IMR-90 (cell line): ENCODE results near the gene MBD3L5. TPM values are rescaled to one million over a fixed set of nuclear protein-coding genes. Genes with fewer than 3 reads are reported as not detected.
A peak's percentile ranks its signal among the peaks of the same experiment; 100 is the strongest.

Experiments
- ATAC-seq: fragments of 200-7000 bp; cut with Tn5 transposase; 2 replicates; pipeline ENCODE4 v1.9.1; 2020; ENCODE audit warnings: low read depth, mild to moderate bottlenecking, moderate library complexity
- BruUV-seq: library from RNA; stranded (reverse); fragments of 400-500 nt; replicated peaks from 2 replicates; lab custom pipeline; 2021; lab: Mats Ljungman, UMichigan
- CTCF ChIA-PET: fragments of 300-600 bp; formaldehyde crosslinking; extraction: SDS; loops from one replicate; lab custom pipeline; 2021; ENCODE audit warnings: antibody characterized with exemption; lab: Yijun Ruan, JAX
- POLR2A ChIA-PET: fragments of 300-600 bp; sonication (Branson Sonifier 250); formaldehyde crosslinking; loops from one replicate; lab custom pipeline; 2022; ENCODE audit warnings: antibody characterized with exemption; ENCODE audit not compliant: unreplicated experiment; lab: Charles Lee
- DNase-seq: peaks from one replicate; pipeline ENCODE4 v3.0.0; 2013
- H2AFZ ChIP-seq: replicated peaks from 2 replicates; pipeline ENCODE3; 2013; ENCODE audit warnings: low read length, mild to moderate bottlenecking; ENCODE audit not compliant: poor library complexity
- H2AK5ac ChIP-seq: 2 replicates; pipeline ENCODE4 v1.6.1; 2013; ENCODE audit warnings: low read depth, low read length, inconsistent platforms
- H2AK9ac ChIP-seq: replicated peaks from 2 replicates; pipeline ENCODE3; 2013; ENCODE audit warnings: mild to moderate bottlenecking, low read depth, low read length, moderate library complexity; ENCODE audit not compliant: poor library complexity
- H2BK120ac ChIP-seq: 2 replicates; pipeline ENCODE4 v1.6.1; 2013; ENCODE audit warnings: low read depth, low read length, inconsistent platforms
- H2BK15ac ChIP-seq: 3 replicates; pipeline ENCODE4 v1.6.1; 2013; ENCODE audit warnings: low read depth, low read length, inconsistent platforms
- H2BK20ac ChIP-seq: 2 replicates; pipeline ENCODE4 v1.6.1; 2013; ENCODE audit warnings: low read depth, mild to moderate bottlenecking, inconsistent platforms, low read length, moderate library complexity
- H2BK5ac ChIP-seq: 2 replicates; pipeline ENCODE4 v1.6.1; 2013; ENCODE audit warnings: mild to moderate bottlenecking, low read depth, low read length, inconsistent platforms; ENCODE audit not compliant: poor library complexity, severe bottlenecking
- H3K14ac ChIP-seq: replicated peaks from 2 replicates; pipeline ENCODE4 v1.6.1; 2013; ENCODE audit warnings: low read depth, low read length, inconsistent platforms
- H3K18ac ChIP-seq: 2 replicates; pipeline ENCODE4 v1.6.1; 2013; ENCODE audit warnings: low read depth, low read length, control low read depth
- H3K23ac ChIP-seq: 2 replicates; pipeline ENCODE4 v1.6.1; 2013; ENCODE audit warnings: low read depth, low read length, inconsistent platforms
- H3K27ac ChIP-seq: 2 replicates; pipeline ENCODE4 v1.5.1; 2013; ENCODE audit warnings: mild to moderate bottlenecking, control low read depth, low read length; ENCODE audit not compliant: insufficient read depth
- H3K27me3 ChIP-seq: 2 replicates; pipeline ENCODE4 v1.6.1; 2013; ENCODE audit warnings: low read length; ENCODE audit not compliant: control insufficient read depth, insufficient read depth
- H3K36me3 ChIP-seq: 2 replicates; pipeline ENCODE4 v1.6.1; 2013; ENCODE audit warnings: low read length, mixed read lengths; ENCODE audit not compliant: control insufficient read depth, insufficient read depth
- H3K4ac ChIP-seq: 2 replicates; pipeline ENCODE4 v1.6.1; 2013; ENCODE audit warnings: low read depth, low read length, inconsistent platforms
- H3K4me1 ChIP-seq: 2 replicates; pipeline ENCODE4 v1.6.1; 2013; ENCODE audit warnings: low read length, mixed read lengths; ENCODE audit not compliant: control insufficient read depth, insufficient read depth
- H3K4me2 ChIP-seq: 2 replicates; pipeline ENCODE4 v1.6.1; 2013; ENCODE audit warnings: low read depth, mild to moderate bottlenecking, control low read depth, low read length, moderate library complexity
- H3K4me3 ChIP-seq: 2 replicates; pipeline ENCODE4 v1.5.1; 2013; ENCODE audit warnings: low read depth, mild to moderate bottlenecking, control low read depth, low read length, moderate library complexity; ENCODE audit not compliant: insufficient read depth
- H3K56ac ChIP-seq: 2 replicates; pipeline ENCODE4 v1.6.1; 2013; ENCODE audit warnings: low read length, inconsistent platforms; ENCODE audit not compliant: insufficient read depth; ENCODE audit errors: extremely low read depth
- H3K79me1 ChIP-seq, 2 experiments: 2 replicates each; pipeline ENCODE4 v1.6.1; 2013; ENCODE audit warnings: low read length in 2 of 2, inconsistent platforms in 1 of 2, low read depth in 1 of 2
- H3K9ac ChIP-seq: 2 replicates; pipeline ENCODE4 v1.6.1; 2013; ENCODE audit warnings: low read depth, low read length, control low read depth
- H3K9me1 ChIP-seq: 2 replicates; pipeline ENCODE4 v1.6.1; 2013; ENCODE audit warnings: low read length, inconsistent platforms; ENCODE audit not compliant: insufficient read depth
- H3K9me3 ChIP-seq: 2 replicates; pipeline ENCODE4 v1.6.1; 2013; ENCODE audit warnings: low read length; ENCODE audit not compliant: control insufficient read depth, insufficient read depth
- H4K20me1 ChIP-seq: 2 replicates; pipeline ENCODE4 v1.6.1; 2013; ENCODE audit warnings: low read length, inconsistent platforms; ENCODE audit not compliant: insufficient read depth
- H4K5ac ChIP-seq: 2 replicates; pipeline ENCODE4 v1.6.1; 2013; ENCODE audit warnings: mild to moderate bottlenecking, low read depth, low read length, control low read depth
- H4K8ac ChIP-seq, 2 experiments: 2 replicates each; pipeline ENCODE4 v1.6.1; 2013; ENCODE audit warnings: low read depth in 2 of 2, low read length in 2 of 2, control low read depth in 1 of 2, inconsistent platforms in 1 of 2
- H4K91ac ChIP-seq: 2 replicates; pipeline ENCODE4 v1.6.1; 2013; ENCODE audit warnings: low read depth, low read length, inconsistent platforms; ENCODE audit not compliant: insufficient read depth
- BHLHE40 ChIP-seq: fragments of 150-350 bp; IDR thresholded peaks from 2 replicates; pipeline ENCODE4 v1.6.1; 2016; ENCODE audit warnings: mild to moderate bottlenecking, low read depth, low read length
- CEBPB ChIP-seq: IDR thresholded peaks from 2 replicates; pipeline ENCODE4 v1.6.1; 2012; ENCODE audit warnings: low read depth, low read length, improper control_type of control experiment
- CHD1 ChIP-seq: IDR thresholded peaks from 2 replicates; pipeline ENCODE4 v1.6.1; 2012; ENCODE audit warnings: low read depth, low read length, improper control_type of control experiment
- FOS ChIP-seq: fragments of 150-350 bp; IDR thresholded peaks from 2 replicates; pipeline ENCODE4 v1.6.1; 2016; ENCODE audit warnings: low read depth, low read length
- MAFK ChIP-seq: IDR thresholded peaks from 2 replicates; pipeline ENCODE4 v1.6.1; 2012; ENCODE audit warnings: low read depth, low read length, improper control_type of control experiment
- MAZ ChIP-seq: IDR thresholded peaks from 2 replicates; pipeline ENCODE4 v1.6.1; 2012; ENCODE audit warnings: low read depth, mild to moderate bottlenecking, low read length, improper control_type of control experiment, moderate library complexity, borderline replicate concordance
- MXI1 ChIP-seq: IDR thresholded peaks from 2 replicates; pipeline ENCODE4 v1.6.1; 2012; ENCODE audit warnings: low read depth, mild to moderate bottlenecking, low read length, moderate library complexity, borderline replicate concordance
- NFE2L2 ChIP-seq: fragments of 150-350 bp; IDR thresholded peaks from 2 replicates; pipeline ENCODE4 v1.6.1; 2016; ENCODE audit warnings: low read depth, mild to moderate bottlenecking, low read length
- POLR2A ChIP-seq: IDR thresholded peaks from 2 replicates; pipeline ENCODE4 v1.6.1; 2012; ENCODE audit warnings: mild to moderate bottlenecking, low read depth, low read length
- RAD21 ChIP-seq: IDR thresholded peaks from 2 replicates; pipeline ENCODE4 v1.6.1; 2012; ENCODE audit warnings: low read length, improper control_type of control experiment
- RCOR1 ChIP-seq: IDR thresholded peaks from 2 replicates; pipeline ENCODE4 v1.6.1; 2012; ENCODE audit warnings: mild to moderate bottlenecking, low read length, improper control_type of control experiment; ENCODE audit not compliant: insufficient replicate concordance
- RFX5 ChIP-seq: IDR thresholded peaks from 2 replicates; pipeline ENCODE4 v1.8.0; 2012; ENCODE audit warnings: low read depth, mild to moderate bottlenecking, low read length, moderate library complexity
- SMC3 ChIP-seq: fragments of 150-350 bp; IDR thresholded peaks from 2 replicates; pipeline ENCODE4 v1.6.1; 2016; ENCODE audit warnings: low read depth, mild to moderate bottlenecking, antibody characterized with exemption, low read length, moderate library complexity
- WGBS, 2 experiments: methylation state at CpG; one replicate each; pipeline versions ENCODE4 v1.1.5 to v1.1.7; 2013; ENCODE audit warnings: missing lambda C conversion rate in 2 of 2; ENCODE audit not compliant: insufficient read length in 1 of 2; ENCODE audit errors: extremely low coverage in 2 of 2; 5-methylcytosine and 5-hydroxymethylcytosine counted together
- dilution Hi-C: fragments of 300-500 bp; cut with HindIII; formaldehyde crosslinking; loops from one replicate; pipeline ENCODE4 v1.14.3; 2018; ENCODE audit warnings: low sequenced_read_pairs; ENCODE audit not compliant: unreplicated experiment
- in situ Hi-C: fragments of 300-500 bp; cut with MboI; formaldehyde crosslinking; loops from 3 replicates; pipeline ENCODE4 v1.14.3; 2019; ENCODE audit warnings: low sequenced_read_pairs, inconsistent platforms, mixed read lengths
- intact Hi-C: fragments of 100-400 bp; cut with micrococcal nuclease; formaldehyde crosslinking; loops from 2 replicates; pipeline ENCODE4 v1.10.0; 2022
- polyA plus RNA-seq, 3 experiments: library from polyadenylated mRNA; depleted of rRNA; stranded (reverse); fragments of >200 nt; gene quantifications; 2 replicates each; pipeline ENCODE4 v1.2.3, GENCODE V29; 2012; ENCODE audit warnings: low replicate concordance in 1 of 3
- total RNA-seq: library from RNA; depleted of rRNA; stranded (reverse); fragments of >200 nt; gene quantifications from 2 replicates; pipeline ENCODE4 v1.2.3, GENCODE V29; 2012
- TF ChIP-seq, protein P1 (sequence below): fragments of 150-350 bp; IDR thresholded peaks from 2 replicates; pipeline ENCODE4 v1.6.1; 2016; ENCODE audit warnings: low read depth, mild to moderate bottlenecking, low read length, moderate library complexity, borderline replicate concordance
- TF ChIP-seq, protein P2 (sequence below): fragments of 150-350 bp; IDR thresholded peaks from 2 replicates; pipeline ENCODE4 v1.6.1; 2017; ENCODE audit warnings: mild to moderate bottlenecking, antibody characterized with exemption, low read length, low read depth
- TF ChIP-seq, protein P3 (sequence below): conservative IDR thresholded peaks from 2 replicates; pipeline ENCODE4 v1.5.1; 2012; ENCODE audit warnings: mild to moderate bottlenecking, low read depth, low read length, improper control_type of control experiment

The MBD3L5 gene
- total and polyA plus RNA-seq, 2 of the 4 experiments (the other 2 are of a cell fraction) = not detected

- H3K9me1 ChIP-seq = no peaks in the 10 kb centered on the region
- peak; percentile 49 for DNase-seq
These were observed 37.3 kb downstream of the MBD3L5 start for GRCh38 chr19:7067716-7068115.

More at GRCh38 chr19:7067716-7068115, 37.3 kb downstream of the MBD3L5 start:
- no peak overlapping the region for H3K4me3 ChIP-seq
- no peaks in the 10 kb centered on the region for H3K4me1 ChIP-seq
- H4K5ac ChIP-seq = no peak overlapping the region
- no peak overlapping the region for H3K23ac ChIP-seq
- ATAC-seq = no peak
- no peak overlapping the region for H2BK15ac ChIP-seq
- ChIA-PET CTCF (no interaction called here), POLR2A (no interaction called here)
- no peak overlapping the region for H3K18ac ChIP-seq
- no peak overlapping the region for H2BK120ac ChIP-seq
- H2BK20ac ChIP-seq = no peak overlapping the region
- H2AK5ac ChIP-seq = no peak overlapping the region
- no peaks in the 10 kb centered on the region for H3K27me3 ChIP-seq
- no peak overlapping the region for H3K27ac ChIP-seq
- BruUV-seq = no TSS peak
- in situ Hi-C loops (no loop called here), intact Hi-C loops (loop anchor here (10.0 kb wide), 1 partner anchor 333 kb away; the partner anchor contains the start of genes GPR108 and TRIP10), dilution Hi-C loops (no loop called here)
- WGBS, 2 experiments = no CpG with 5 or more reads among the region's 2 CpGs
- no peak for TF ChIP-seq RFX5
- TF ChIP-seq RAD21 = no peak
- TF ChIP-seq, protein P1, sequence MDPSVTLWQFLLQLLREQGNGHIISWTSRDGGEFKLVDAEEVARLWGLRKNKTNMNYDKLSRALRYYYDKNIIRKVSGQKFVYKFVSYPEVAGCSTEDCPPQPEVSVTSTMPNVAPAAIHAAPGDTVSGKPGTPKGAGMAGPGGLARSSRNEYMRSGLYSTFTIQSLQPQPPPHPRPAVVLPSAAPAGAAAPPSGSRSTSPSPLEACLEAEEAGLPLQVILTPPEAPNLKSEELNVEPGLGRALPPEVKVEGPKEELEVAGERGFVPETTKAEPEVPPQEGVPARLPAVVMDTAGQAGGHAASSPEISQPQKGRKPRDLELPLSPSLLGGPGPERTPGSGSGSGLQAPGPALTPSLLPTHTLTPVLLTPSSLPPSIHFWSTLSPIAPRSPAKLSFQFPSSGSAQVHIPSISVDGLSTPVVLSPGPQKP = no peak
- TF ChIP-seq BHLHE40 = no peak
- TF ChIP-seq, protein P2, sequence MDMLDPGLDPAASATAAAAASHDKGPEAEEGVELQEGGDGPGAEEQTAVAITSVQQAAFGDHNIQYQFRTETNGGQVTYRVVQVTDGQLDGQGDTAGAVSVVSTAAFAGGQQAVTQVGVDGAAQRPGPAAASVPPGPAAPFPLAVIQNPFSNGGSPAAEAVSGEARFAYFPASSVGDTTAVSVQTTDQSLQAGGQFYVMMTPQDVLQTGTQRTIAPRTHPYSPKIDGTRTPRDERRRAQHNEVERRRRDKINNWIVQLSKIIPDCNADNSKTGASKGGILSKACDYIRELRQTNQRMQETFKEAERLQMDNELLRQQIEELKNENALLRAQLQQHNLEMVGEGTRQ = no peak
- no peak for TF ChIP-seq MXI1
- TF ChIP-seq RCOR1 = no peak
- TF ChIP-seq MAZ = no peak
- no peak for TF ChIP-seq CHD1
- TF ChIP-seq NFE2L2 = no peak
- no peak for TF ChIP-seq FOS
- no peak for TF ChIP-seq SMC3
- TF ChIP-seq CEBPB = no peak
- TF ChIP-seq, protein P3, sequence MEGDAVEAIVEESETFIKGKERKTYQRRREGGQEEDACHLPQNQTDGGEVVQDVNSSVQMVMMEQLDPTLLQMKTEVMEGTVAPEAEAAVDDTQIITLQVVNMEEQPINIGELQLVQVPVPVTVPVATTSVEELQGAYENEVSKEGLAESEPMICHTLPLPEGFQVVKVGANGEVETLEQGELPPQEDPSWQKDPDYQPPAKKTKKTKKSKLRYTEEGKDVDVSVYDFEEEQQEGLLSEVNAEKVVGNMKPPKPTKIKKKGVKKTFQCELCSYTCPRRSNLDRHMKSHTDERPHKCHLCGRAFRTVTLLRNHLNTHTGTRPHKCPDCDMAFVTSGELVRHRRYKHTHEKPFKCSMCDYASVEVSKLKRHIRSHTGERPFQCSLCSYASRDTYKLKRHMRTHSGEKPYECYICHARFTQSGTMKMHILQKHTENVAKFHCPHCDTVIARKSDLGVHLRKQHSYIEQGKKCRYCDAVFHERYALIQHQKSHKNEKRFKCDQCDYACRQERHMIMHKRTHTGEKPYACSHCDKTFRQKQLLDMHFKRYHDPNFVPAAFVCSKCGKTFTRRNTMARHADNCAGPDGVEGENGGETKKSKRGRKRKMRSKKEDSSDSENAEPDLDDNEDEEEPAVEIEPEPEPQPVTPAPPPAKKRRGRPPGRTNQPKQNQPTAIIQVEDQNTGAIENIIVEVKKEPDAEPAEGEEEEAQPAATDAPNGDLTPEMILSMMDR = no peak
- no peak for TF ChIP-seq MAFK
- TF ChIP-seq POLR2A = no peak
- peaks cover 11 to 17% of the 10 kb centered on the region in 2 experiments for H3K79me1 ChIP-seq
- no peak overlapping the region for H3K14ac ChIP-seq
- no peak overlapping the region for H4K8ac ChIP-seq
- peak overlapping the region; percentile 39 for H2BK5ac ChIP-seq
- H3K9me3 ChIP-seq = no peaks in the 10 kb centered on the region; the same call in 1 of the 2 replicates
- H2AK9ac ChIP-seq = no peak overlapping the region
- no peak overlapping the region for H3K56ac ChIP-seq
- H3K4me2 ChIP-seq = no peak overlapping the region
- H3K9ac ChIP-seq = no peak overlapping the region
- no peak overlapping the region for H2AFZ ChIP-seq
- H3K4ac ChIP-seq = no peak overlapping the region
- peaks cover 11% of the 10 kb centered on the region for H3K36me3 ChIP-seq
- no peak overlapping the region for H4K91ac ChIP-seq
- no peaks in the 10 kb centered on the region for H4K20me1 ChIP-seq
